ENCODE results near the gene NTN4.
"Not testable (repeated sequence)": the region's sequence is repeated elsewhere in the genome, so short reads cannot be mapped to it uniquely, and the experiment has no call there.

NTN4 gene

DNA sequence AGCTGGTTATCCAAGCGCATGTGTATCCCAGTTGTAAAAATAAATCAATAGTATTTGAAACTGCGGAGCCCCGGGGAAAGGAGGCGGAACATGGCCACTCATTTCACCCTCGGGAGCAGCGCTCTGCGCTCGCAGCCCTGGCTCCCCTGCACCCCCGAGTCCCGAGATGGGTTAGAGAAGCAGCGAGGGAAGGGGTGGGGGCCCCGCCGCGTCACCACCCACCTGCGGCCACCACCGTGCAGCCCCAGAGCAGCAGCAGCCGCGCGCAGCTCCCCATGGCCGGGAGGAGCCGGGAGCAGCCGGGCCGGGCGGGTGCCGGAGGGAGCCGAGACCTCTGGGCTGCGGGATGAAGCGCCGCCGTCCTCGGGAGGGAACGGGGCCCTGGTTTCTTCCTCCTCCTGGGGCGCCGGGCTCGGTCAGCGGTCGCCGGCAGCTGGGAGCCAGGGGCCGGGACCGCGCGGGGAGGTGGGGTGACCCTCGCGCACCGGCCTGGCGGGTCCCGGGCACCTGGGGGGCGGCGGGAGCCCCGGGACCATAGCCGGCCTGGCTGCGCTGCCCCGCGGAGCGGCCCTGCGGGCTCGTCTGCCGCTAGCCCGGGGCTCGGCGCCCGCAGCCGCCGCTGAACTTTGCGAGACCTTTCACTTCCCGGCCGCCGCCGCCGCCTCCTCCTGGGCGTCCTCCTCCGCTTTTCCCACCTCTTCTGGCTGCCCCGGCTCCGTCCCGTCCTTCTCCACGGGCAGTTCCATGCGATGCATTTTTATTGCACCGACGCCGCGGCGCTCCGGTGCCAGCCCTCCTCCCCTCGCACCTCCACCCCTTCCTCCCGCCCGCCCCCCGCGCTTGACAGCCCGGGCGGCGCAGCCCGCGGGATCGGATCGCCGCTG lies at the start of gene NTN4:
Gene NTN4, minus strand, starts transcription at position 732 of the 884 bp plus-strand sequence. Its CDS starts 455 bp downstream, at position 277.
- DNase-seq, result no peak

DNA sequence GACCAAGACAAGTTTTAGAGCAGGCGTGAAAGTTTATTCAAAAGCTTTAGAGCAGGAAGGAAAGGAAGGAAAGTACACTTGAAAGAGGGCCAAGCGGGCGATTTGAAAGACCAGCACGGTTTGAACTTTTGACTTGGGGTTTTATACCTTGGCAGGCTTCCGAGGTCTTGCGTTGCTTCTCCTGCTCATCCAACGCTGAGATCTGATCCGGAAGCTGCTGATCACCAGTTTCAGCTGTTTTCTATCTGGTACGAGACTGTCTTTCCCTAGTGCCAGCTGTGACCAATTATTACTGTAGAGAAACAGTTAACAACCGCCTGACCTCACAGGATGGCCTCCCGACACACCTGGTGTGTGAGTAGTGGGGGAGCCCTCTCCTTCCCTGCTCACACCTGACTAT lies 47.6 kb upstream of the NTN4 start:
- DNase-seq, result no peak

DNA sequence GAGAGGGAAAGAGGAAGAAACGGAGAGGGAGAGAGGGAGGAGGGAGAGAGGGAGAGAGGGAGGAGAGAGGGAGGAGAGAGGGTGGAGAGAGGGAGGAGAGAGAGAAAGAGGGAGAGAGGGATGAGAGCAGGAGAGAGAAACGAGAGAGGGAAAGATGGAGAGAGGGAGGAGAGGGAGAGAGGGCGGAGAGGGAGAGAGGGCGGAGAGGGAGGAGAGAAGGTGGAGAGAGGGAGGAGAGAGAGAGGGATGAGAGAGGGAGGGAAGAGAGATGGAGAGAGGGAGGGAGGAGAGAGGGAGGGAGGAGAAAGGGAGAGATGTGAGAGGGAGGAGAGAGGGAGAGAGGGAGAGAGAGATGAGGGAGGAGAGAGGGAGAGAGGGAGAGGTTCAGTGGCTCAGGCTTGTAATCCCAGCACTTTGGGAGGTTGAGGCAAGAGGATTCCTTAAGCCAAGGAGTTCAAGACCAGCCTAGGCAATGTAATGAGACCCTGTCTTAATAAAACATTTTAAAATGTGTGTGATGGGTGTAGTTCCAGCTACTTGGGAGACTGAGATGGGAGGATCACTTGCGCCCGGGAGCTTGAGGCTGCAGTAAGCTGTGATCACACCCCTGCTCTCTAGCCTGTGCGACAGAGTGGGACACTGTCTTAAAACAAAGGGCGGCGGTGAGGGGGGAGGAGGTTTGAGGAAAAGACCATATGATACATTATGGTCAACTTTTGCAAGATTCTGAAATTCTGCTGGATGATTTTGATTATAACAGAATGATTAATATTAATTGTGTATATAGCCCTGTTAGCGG lies 46.9 kb upstream of the NTN4 start:
- DNase-seq, result no peak

DNA sequence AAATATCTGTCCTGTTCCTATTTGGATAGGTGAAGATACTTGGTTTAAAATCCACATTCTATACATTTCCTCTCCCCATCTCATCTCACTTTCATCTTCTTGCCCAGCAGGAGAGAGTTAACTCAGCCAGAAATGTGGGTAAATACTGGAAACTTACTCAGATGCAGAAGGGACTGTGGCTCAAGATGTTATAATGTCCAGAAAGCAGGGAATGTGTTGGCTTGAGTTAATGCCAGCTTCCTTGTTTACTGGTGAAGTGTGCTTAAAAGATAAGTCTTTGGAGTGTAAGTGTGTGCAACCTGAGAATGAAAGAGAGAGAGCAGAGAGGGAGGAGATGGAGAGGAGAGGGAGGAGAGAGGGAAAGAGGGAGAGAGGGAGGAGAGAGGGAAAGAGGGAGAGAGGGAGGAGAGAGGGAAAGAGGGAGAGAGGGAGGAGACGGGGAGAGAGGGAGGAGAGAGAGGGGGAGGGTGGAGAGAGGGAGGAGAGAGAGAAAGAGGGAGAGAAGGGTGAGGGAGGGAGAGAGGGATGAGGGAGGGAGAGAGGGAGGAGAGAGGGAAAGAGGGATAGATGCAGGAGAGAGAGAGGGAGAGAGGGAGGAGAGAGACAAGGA lies 46.2 kb upstream of the NTN4 start:
- DNase-seq, result no peak

DNA sequence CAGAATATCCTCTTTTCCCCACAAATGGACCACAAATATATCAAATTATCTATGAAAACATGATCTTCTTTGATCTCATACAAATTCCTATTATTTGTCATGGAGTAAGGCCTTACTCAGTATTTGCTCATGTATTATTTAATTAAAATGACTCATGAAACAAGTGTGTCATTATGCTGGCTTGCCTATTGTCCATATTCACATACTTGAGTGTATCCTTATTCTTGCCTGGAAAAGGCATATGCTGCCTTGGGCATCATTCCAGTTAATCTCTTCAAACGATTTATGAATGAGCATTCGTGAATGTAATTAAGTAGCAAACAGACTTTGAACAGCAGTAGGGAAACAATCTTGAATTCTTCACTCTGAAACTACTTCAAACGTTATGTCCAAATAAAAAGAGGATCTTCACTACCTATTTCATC lies 45.6 kb upstream of the NTN4 start:
- no peak for DNase-seq

DNA sequence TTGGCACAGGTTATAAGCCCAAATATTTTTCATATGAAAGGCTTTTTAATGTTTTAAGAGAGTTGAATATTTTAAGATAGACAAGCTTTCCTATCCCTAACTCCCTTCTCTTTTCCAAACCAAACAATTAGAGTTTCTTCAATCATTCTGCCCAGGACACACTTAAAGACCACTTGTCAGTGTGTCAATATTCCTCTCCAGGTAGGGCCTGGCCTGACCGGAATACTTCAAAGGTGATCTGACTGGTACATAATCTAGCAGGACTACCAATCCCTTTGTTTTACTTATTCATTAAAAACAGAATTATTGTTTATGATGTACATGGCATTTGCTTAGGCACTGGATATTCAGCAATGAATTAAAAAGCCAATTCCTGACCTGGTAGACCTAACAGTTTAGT lies 44.0 kb upstream of the NTN4 start:
- DNase-seq, result no peak

DNA sequence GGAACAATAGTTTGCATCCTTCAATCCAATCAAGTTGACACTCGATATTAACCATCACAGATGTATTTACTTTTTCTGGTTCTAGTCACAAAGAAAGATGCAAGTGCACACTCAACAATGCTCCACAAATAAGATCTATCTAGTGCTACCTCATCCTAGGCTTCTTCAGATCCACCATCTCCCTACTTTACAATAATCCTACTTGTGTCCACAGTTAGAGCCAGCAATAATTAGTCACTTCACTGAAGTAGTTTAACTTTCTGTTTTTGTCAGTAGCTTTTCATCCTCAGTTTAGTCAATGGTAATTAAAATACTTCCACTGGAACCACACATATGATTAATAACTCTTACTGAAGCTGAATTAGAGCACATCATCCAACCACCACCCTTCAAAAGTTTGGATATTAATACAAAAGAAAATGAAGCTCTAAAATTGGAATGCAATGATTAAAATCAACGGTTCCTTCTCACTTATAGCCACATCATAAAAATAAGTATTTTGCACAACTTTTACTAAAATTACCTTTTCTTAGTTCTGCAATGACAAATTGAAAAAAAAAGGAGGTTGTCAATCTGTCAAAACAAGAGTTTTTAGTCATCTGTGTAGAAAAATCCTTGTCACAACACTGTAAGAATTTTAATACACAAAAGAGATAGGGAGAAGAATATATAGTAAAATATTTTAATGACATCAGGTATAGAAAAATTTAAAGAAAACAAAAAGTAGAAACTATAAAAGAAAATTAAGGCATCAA lies 39.9 kb upstream of the NTN4 start:
- no peak for DNase-seq

DNA sequence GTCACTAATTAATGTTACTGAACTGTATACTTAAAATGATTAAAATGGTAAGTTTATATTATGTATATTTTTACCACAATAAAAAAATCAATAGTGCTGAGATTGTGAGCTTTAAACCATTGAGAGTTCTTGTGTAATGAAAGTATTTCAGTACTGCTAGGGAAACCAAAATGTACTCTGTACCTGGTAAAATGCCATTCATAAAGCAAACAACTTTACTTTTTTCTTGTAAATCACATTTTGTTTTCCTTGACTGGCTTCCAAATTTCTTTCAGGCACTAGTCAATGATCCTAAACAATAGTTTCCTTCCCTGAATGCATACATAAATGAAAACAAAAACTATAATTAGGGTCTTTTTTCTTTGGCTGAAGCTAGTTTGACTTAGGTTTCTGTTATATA lies 38.8 kb upstream of the NTN4 start:
- DNase-seq, result no peak

DNA sequence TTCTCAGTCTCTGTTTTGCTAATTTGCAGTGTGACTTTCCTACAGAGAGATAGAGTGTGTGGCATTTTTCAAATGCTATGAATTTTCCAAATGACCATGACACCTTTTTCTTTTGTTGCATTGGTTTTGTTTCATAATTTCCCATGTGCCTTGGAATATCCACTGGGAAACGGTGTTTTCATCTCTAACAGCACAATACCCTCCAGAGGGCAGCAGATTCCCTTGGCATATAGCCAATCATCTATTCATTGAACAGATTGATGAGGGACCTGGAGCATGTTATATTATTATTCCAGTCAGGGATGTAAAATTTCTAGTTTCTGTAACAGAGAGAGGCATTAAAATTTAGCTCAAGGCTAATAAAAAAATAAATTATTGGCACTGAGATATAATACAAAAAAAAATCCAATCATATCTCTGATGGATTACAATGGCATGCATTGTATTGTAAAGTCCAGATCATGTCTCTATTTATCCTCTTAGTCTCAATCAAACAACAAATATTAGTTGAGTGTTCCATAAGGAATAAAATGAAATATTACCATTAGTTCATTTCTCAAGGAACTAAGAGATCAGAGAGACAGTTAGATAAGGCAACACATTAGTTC lies 29.6 kb upstream of the NTN4 start:
- peak; percentile 80 for DNase-seq

DNA sequence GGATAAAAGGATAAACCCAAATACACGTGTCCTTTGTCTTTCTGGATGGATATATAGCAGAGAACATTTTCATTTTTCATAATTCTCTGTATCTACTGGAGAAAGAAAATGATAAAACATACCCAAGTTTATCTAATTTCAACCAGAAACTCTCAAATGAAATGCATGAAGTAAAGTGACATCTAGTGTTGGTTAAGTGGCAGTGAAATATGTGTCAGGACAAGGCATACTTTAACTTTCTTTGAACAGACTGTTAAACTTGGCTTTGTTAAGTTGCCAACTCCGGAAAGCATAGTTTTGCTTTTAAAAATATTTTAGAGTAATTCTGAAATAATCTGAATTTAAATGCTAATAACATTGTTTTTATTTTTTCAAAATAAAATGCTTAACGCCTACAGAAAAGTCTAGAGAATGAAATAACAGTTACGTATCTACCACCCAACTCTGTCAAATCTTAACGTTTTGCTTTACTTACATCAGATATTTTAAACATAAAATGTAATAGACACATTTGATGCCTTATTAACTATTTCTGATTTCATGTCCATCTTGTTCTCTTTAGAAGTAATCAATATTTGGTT lies 25.2 kb upstream of the NTN4 start:
- DNase-seq, result peak; percentile 3

DNA sequence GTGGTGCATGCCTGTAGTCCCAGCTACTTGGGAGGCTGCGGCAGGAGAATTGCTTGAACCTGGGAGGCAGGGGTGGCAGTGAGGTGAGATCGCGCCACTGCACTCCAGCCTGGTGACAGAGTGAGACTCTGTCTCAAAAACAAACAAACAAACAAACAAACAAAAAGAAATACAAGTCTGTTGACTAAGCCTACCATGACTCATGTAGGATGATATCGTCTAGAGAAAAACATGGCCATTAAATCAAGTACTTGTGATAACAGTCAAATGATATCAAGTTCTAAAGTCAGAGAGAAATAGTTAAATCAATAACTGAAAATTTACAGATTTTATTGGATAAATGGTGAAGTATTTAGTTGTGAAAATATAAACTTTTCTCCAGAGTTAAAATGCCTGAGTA lies 21.6 kb upstream of the NTN4 start:
- DNase-seq, result not testable (repeated sequence)

DNA sequence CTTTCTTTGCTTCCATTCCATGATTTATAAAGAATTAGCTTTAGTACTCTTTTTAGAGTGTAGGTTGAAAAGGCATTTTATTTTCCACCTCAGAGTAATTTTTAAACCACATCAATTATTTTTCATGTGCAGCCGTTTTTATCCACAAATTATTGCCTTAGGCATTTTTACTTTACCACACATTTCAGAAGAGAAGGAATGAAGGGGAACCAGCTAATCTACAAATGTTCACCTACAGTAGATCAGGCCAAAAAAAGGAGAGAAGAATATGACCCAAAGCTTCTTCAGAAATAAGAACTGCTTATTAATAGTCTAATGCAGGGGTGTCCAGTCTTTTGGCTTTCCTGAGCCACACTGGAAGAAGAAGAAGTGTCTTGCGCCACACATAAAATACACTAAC lies 19.8 kb upstream of the NTN4 start:
- no peak for DNase-seq

DNA sequence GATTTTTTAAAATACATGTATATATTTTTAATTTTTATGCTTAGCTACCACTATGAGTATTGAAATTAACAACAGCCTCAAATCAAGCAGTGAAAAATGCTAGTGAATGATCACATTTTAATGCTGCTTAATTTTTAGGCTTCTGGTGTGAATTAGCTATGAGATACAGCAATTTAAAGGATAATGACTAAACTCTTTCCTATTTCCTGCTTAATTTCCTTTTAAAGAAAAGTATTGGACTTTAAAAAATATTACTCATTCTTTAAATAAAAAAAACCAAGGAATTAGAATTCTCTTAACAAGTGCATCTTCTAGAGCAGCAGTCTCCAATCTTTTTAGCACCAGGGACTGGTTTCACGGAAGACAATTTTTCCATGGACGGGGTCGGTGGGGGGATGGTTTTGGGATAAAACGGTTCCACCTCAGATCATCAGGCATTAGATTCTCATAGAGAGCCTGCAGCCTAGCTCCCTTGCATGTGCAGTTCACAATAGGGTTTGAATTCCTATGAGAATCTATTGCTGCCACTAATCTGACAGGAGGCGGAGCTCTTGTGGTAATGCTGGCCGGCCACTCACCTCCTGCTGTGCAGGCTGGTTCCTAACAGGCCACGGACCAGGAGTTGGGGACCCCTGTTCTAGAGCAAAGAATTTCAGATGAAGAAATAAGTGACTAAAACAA lies 18.6 kb upstream of the NTN4 start:
- no peak for DNase-seq

DNA sequence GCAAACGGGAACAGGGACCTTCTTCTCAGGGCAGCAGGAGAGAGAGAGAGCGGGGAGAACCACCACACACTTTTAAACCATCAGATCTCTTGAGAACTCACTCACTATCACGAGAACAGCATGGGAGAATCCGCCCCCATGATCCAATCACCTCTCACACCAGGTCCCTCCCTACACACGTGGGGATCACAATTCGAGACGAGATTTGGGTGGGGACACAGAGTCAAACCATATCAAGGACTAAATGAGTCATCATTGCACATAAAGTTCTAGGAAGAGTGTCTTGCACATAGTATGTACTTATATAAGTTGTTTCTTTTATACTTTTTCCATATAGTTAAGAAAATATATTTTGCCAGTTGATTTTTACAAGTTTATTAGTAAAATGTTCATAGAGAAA lies 17.6 kb upstream of the NTN4 start:
- DNase-seq, result no peak

DNA sequence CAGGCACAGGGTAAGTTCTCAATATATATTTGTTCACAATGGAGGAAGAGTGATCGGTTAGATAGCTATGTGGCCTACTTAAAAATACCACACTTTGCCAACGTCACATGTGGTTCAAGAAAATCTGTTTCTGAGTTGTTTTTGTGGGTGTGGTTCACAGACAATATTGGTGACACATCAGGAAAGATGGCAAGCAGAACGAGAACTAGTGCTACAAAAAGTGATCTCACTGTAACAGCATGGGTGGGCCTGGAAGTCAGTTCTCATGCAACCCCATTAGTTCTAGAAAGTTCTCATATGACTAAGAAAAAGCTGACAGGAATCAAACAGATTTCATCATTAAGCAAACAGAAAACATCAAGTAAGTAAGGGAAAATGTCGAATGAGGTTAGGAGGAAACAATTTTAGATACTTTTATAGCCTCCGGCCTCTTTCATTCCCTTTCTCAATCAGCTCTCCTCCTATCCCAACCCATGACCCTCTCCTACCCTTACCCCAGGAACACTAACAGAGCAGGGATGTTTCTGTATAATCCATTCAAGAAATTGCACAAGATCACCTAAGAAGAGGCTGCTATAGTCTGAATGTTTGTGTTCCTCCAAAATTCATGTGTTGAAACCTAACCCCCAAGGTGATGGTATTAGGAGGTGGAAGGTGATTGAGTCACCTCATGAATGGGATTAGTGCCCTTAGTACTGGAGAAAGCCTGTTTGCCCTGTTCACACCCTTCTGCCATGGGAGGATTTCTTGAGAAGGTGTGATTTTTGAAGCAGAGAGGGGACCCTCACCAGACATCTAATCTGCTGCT lies 15.5 kb upstream of the NTN4 start:
- DNase-seq, result no peak

DNA sequence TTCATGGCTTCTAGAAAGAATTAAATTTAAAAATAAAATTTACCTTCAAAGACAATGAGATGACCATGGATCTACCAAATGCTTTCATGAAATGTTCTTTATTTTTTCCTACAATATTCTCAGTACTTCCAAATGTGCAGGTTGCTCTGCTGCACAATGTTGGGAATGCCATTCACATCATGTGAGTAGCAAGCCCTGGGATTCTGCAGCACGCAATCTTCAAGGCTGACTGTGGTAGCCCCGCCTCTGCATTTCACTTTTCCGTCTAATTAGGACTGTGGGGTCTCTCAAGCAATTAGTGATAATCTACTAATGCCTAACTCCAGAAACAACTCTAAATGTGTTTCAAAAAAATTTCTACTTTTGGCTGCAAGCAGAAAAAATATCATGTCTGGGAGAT lies 13.7 kb upstream of the NTN4 start:
- no peak for DNase-seq

DNA sequence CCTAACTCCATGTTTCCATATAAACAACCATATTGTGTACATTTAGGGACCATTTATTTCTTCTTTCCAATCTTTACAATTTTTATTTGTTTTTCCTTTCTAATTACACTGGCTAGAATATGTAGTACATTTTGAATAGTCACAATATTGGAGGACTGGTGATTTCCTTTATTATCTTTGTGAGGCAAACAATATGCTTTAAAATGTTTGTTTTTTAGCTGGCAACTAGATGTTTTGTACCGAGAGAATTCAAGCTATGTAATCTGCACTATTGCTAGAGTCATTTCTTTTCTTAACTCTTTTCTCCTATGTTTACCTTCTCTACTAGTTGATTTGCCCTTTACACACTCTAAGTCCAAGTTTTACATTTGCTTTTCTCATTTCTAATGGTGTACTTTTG lies 13.3 kb upstream of the NTN4 start:
- DNase-seq, result no peak

DNA sequence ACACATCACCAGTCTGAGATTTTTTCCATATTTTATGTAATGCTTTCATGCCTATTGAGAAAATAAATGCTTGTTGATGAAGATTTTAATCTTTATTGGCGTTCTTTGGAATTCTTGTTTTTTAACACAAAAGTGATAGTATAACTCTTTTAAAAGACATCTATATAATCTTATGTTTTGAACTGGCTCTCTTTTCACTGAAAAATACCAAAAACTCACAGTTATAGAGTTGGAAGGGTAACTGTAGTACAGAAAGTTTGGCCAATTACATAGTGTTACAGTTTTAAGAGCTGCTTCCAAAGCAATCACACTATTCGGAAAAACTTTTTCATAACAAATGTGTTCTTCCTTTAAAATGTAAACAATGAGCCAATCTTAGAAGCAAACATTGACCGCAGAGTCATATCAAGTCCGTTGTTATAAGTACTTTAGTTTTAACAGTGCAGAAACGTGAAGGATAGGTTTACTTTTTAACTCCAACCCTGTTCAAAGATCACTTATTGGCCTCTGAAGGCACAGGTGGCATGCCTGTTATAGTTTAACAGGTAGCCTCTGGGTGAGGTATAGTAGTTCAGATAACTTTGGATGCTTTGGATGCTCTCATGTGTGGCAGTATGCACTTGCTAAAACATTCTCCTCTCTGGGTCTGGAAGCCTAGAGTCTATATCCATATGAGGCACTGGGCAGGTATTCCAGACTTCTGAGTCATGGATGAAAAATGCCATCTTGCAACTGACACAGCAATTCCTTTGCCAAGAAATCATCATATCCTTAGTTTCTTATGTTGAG lies 12.1 kb upstream of the NTN4 start:
- no peak for DNase-seq

DNA sequence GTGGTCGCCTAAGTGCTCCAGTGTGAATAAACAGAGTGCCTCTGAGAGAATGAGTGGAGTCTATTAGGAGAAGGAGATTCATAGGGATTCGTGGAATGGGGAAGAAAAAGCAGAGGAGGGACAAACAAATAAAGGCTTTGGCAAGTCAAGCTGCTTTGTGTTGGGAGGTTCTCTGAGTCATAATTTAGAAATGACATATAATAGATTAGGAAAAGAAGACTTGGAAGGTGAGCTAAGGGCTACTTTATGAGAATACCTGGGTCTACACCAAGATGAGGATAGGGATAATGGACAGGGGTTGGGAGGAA lies 6.4 kb upstream of the NTN4 start:
- no peak for DNase-seq
